GM18868 (cell line): Measurements from ENCODE around the gene HMCN1.
"Not testable (repeated sequence)": the region's sequence is repeated elsewhere in the genome, so short reads cannot be mapped to it uniquely, and the experiment has no call there.

ENCODE experiments used
- ATAC-seq: cut with Tn5 transposase; IDR thresholded peaks from one replicate; pipeline ENCODE4 v1.9.1; 2021; ENCODE audit warnings: mild to moderate bottlenecking, moderate library complexity; ENCODE audit not compliant: unreplicated experiment

Gene HMCN1

DNA sequence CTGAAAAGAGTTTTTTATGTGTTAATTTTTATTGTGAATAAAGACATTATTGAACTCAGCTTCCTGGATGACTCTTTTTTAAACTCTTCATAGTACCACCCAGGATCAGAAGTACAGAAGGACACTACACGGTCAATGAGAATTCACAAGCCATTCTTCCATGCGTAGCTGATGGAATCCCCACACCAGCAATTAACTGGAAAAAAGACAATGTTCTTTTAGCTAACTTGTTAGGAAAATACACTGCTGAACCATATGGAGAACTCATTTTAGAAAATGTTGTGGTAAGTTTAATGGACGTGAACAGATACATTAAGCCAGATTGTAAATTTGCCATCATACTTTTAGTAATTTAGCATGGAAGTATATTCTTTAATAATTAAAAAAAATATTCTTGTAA lies 391.3 kb downstream of the HMCN1 start:
- ATAC-seq: no peak

DNA sequence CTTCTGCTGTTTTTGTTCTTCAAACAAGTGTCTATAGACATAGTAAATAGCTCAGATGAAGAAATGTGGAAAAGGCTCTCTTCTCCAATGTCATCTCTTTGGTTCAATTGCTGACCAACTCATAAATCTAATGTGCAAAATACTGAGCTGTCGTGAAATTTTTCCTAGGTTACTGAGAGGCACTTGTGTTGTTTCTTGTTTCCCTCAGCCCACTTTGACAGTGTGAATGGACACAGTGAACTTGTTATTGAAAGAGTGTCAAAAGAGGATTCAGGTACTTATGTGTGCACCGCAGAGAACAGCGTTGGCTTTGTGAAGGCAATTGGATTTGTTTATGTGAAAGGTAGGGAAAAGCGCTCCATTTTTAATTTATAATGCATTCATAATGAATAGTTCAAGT lies 395.6 kb downstream of the HMCN1 start:
- ATAC-seq: no peak

GRCh38 chr1:186139115-186139514 lies 404.9 kb downstream of the HMCN1 start:
- no peak for ATAC-seq

- ATAC-seq: no peak
Observed at GRCh38 chr1:186139701-186140100, 405.5 kb downstream of the HMCN1 start.

DNA sequence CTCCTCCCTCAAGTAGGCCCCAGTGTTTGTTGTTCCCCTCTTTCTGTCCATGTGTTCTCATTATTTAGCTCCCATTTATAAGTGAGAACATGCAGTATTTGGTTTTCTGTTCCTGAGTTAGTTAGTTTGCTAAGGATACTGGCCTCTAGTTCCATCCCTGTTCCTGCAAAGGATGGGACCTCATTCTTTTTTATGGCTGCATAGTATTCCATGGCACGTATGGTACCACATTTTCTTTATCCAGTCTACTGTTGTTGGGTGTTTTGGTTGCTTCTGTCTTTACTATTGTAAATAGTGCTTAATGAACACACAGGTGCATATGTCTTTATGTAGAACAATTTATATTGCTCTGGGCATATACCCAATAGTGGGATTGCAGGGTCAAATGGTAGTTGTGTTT lies 408.0 kb downstream of the HMCN1 start:
- ATAC-seq: no peak

- ATAC-seq: no peak
Observed at GRCh38 chr1:186142916-186143315, 408.7 kb downstream of the HMCN1 start.

DNA sequence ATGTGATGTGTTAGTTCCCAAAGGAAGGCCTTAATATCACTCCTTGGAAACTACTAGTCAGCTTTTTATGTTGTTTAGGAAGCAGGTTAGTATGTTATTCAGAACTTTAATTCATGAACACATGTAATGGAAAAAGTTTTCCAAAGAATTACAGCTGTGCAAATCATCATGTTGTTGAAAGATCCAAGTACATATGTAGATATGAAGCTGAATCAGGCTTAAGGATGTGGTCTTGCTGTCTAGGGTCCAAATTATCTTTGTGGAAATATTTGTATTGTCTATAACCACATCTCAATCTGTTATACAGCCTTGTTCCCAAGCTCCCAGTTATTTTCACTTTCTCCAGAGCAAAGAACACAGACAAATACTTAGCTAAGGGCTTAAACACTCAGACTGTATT lies 409.3 kb downstream of the HMCN1 start:
- no peak for ATAC-seq

- ATAC-seq: no peak
Observed at GRCh38 chr1:186144505-186144904, 410.3 kb downstream of the HMCN1 start.

DNA sequence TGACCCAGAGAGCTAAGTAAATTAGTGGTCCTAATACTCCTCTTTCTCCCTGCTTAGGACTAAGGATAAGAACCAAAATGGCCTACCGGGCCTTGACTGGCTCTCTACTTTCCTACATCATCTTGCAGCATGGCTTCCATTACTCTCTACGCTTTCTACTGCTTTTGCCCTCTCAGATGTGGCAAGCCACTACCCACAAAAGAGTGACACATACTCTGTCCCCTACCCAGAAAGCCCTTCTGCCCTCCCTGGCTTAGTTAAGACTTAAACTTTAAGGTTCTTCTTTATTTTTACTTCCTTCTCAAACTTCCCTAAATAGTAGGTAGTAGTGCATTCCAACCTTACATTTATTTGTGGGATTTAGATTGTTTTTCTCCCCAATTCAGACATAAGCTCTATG lies 412.8 kb downstream of the HMCN1 start:
- no peak for ATAC-seq

DNA sequence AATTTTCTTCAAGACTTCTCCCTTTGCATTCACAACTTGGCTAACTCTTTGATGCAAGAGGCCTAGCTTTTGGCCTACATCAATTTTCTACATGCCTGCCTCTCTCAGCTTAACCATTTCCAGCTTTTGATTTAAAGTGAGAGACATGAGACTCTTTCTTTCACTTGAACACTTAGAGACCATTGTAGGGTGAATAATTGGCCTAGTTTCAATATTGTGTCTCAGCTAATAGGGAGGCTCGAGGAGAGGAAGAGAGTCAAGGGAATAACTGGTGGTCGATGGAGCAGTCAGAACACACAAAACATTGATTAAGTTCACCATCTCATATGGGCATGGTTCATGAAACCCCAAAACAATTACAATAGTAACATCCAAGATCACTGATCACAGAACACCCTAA lies 415.4 kb downstream of the HMCN1 start:
- no peak for ATAC-seq

GRCh38 chr1:186152227-186152619 lies 418.0 kb downstream of the HMCN1 start:
- no peak for ATAC-seq

DNA sequence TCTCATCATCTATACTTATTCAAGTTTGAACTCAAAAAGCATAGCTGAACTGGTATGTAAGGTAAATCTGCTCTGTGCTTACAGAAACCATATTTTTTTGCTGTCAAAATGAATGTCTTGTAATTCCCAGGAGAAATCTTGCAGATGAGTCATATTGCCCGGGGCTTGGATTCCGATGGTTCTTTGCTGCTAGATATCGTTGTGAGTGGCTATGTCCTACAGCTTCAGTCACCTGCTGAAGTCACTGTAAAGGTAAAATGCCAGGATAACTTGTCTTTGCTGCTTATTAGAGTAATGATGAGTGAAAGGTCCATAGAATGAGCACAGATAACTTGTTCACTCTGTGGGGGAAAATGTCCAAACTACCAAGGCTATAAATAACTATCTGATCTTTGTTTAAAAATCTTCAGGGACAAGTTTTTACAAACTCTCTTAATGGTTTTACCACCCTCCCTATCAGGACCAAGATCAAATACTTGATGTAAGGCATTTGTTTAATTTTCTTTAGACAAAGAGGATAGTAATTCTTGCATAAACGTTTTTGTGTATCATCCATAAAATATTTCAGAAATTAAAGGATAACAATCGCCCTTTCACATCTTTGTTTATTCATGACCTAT lies 418.5 kb downstream of the HMCN1 start:
- no peak for ATAC-seq

DNA sequence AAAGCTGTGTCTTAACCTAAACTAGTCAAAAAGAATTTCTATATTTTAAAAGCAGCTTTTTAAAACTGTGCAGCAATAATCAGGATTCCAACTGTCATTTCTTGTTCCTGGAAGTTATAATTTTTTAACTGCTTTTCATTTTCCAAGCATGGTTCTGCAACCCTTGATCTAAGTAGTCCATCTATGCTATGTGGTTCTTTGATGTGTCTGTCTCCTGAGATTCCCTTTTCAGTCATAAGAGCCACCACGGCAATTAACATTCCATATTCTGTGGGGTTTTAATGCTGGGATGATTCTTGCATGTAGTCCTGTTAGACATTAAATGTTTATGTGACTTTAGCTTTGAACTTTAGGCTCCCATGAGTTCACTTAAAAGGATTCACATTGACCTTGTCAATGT lies 420.5 kb downstream of the HMCN1 start:
- ATAC-seq: no peak

- ATAC-seq: peak; percentile 81
Observed at GRCh38 chr1:186155594-186155993, 421.4 kb downstream of the HMCN1 start.

DNA sequence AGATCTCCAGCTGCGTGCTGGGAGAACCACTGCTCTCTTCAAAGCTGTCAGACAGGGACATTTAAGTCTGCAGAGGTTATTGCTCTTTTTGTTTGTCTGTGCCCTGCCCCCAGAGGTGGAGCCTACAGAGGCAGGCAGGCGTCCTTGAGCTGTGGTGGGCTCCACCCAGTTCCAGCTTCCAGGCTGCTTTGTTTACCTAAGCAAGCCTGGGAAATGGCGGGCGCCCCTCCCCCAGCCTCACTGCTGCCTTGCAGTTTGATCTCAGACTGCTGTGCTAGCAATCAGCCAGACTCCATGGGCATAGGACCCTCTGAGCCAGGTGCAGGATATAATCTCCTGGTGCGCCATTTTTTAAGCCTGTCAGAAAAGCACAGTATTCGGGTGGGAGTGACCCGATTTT lies 428.7 kb downstream of the HMCN1 start:
- not testable (repeated sequence) for ATAC-seq

DNA sequence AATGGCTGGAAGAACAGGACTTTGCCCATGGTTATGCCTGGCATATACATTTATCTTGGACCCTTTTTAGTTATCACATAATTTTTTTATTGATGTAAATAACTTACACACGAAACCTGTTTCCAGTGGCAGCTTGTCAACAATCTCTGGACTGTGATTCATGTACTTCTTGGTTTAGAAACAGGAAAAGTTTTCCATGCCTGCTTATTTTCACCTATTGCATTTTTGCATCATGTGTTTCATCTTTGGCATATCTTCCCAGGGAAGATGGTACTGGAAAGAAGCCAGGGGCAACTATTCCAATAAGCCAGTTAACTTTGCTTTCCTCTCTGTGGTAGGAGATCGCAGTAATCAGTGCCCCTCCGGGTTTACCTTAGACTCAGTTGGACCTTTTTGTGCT lies 430.6 kb downstream of the HMCN1 start:
- ATAC-seq: no peak

GRCh38 chr1:186165303-186165702 lies 431.1 kb downstream of the HMCN1 start:
- no peak for ATAC-seq

- ATAC-seq: no peak
Observed at GRCh38 chr1:186167096-186167668, 433.0 kb downstream of the HMCN1 start.

GRCh38 chr1:186175588-186175987 lies 441.4 kb downstream of the HMCN1 start:
- no peak for ATAC-seq

DNA sequence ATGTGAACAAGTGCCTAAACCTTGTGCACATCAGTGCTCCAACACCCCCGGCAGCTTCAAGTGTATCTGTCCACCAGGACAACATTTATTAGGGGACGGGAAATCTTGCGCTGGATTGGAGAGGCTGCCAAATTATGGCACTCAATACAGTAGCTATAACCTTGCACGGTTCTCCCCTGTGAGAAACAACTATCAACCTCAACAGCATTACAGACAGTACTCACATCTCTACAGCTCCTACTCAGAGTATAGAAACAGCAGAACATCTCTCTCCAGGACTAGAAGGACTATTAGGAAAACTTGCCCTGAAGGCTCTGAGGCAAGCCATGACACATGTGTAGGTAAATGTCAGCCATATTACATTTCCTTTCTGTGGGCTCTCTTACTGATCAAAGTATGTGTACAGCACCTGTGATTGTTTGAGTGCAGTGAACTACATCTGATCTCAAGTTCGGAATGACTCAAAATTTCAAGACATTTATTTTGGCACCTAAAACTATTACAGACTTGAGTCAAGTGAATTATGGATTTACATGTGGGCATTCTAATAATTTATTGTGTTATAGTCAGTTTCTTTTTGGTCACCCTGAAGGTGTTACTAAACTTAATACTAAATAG lies 444.3 kb downstream of the HMCN1 start:
- peak; percentile 90 for ATAC-seq

- no peak for ATAC-seq
Observed at GRCh38 chr1:186179231-186179630, 445.0 kb downstream of the HMCN1 start.

DNA sequence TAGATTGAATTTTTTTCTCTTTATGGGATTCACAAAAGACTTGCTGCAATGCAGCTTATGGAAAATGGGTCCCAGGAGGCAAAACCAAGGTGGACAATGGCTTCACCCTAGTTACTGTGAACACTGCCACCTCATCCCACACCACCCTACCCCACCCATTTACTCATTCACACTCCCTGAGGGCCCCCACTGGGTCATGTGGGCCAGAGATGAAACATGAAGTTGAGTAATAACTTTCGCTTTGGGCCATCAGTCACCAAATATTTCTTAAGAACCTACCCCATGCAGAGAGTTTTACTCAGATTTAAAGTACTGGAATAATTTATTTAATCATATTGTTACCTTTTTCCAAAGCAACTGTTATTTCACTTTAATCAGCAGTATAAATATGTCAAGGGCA lies 449.0 kb downstream of the HMCN1 start:
- ATAC-seq: peak; percentile 59
